LHCN-M2 (cell line): ENCODE measurements around the gene GVQW3. TPM values are rescaled to one million over a fixed set of nuclear protein-coding genes. Genes with fewer than 3 reads are reported as not detected.
A peak's percentile ranks its signal among the peaks of the same experiment; 100 is the strongest.

Experiments
- DNase-seq: peaks from one replicate; pipeline ENCODE4 v3.0.0-alpha.2; 2012; ENCODE audit warnings: low read depth
- polyA plus RNA-seq: library from polyadenylated mRNA; unstranded; fragments of >200 nt; gene quantifications from one replicate; pipeline ENCODE4 v1.2.1, GENCODE V29; 2012; ENCODE audit warnings: missing spikeins
- total RNA-seq: library from RNA; depleted of rRNA; stranded (reverse); fragments of >200 nt; gene quantifications from 2 replicates; pipeline ENCODE4 v1.2.3, GENCODE V29; 2014; rRNA removed

Gene GVQW3
- total RNA-seq: 0.51 and 0.75 TPM in 2 replicates
- 0.58 TPM for polyA plus RNA-seq

GRCh38 chr11:76380977-76381719 is at the start of gene GVQW3, which contains the start of gene THAP12:
Gene GVQW3 (plus strand): TSS chr11:76381323. CDS start chr11:76381829, 506 bp downstream.
Gene THAP12 (minus strand): TSS chr11:76381132. CDS start chr11:76380836, 296 bp downstream.
- DNase-seq: peak; percentile 96

- no peak for DNase-seq
Observed at GRCh38 chr11:76334826-76335389, 46.2 kb upstream of the GVQW3 start.

- no peak for DNase-seq
Observed at GRCh38 chr11:76335842-76336241, 45.3 kb upstream of the GVQW3 start.

GRCh38 chr11:76336597-76336996 is 44.5 kb upstream of the GVQW3 start:
- DNase-seq: no peak

- no peak for DNase-seq
Observed at GRCh38 chr11:76337469-76337868, 43.7 kb upstream of the GVQW3 start.

- no peak for DNase-seq
Observed at GRCh38 chr11:76337923-76338322, 43.2 kb upstream of the GVQW3 start.

- DNase-seq: no peak
Observed at GRCh38 chr11:76339221-76339620, 41.9 kb upstream of the GVQW3 start.

- DNase-seq: peak; percentile 39
Observed at GRCh38 chr11:76347466-76347865, 33.7 kb upstream of the GVQW3 start.

GRCh38 chr11:76348348-76348747 is 32.8 kb upstream of the GVQW3 start:
- no peak for DNase-seq

- no peak for DNase-seq
Observed at GRCh38 chr11:76355172-76355571, 26.0 kb upstream of the GVQW3 start.

- DNase-seq: no peak
Observed at GRCh38 chr11:76361374-76361773, 19.7 kb upstream of the GVQW3 start.

GRCh38 chr11:76361776-76362175 is 19.3 kb upstream of the GVQW3 start:
- no peak for DNase-seq

GRCh38 chr11:76362716-76363115 is 18.4 kb upstream of the GVQW3 start:
- no peak for DNase-seq

- DNase-seq: no peak
Observed at GRCh38 chr11:76365038-76365679, 16.0 kb upstream of the GVQW3 start.

GRCh38 chr11:76368490-76368889 is 12.6 kb upstream of the GVQW3 start:
- no peak for DNase-seq

GRCh38 chr11:76369406-76369805 is 11.7 kb upstream of the GVQW3 start:
- DNase-seq: no peak

GRCh38 chr11:76371170-76371569 is 10.0 kb upstream of the GVQW3 start:
- peak; percentile 72 for DNase-seq

GRCh38 chr11:76376746-76377558 is 4.2 kb upstream of the GVQW3 start:
- DNase-seq: no peak

GRCh38 chr11:76379807-76380158 is 1.3 kb upstream of the GVQW3 start:
- no peak for DNase-seq

GRCh38 chr11:76380159-76380976 is 755 bp upstream of the GVQW3 start:
- DNase-seq: peak; percentile 21

- no peak for DNase-seq
Observed at GRCh38 chr11:76382209-76382608, 1.1 kb downstream of the GVQW3 start.
